Vagina (tissue), 2 donors: ENCODE data around the gene PROSER2. TPM values are rescaled to one million over a fixed set of nuclear protein-coding genes. Genes with fewer than 3 reads are reported as not detected.

ENCODE experiments used
- DNase-seq, 2 donors: peaks; one replicate each; pipeline ENCODE4 v3.0.0-alpha.2; 2017; ENCODE audit errors: extremely low spot score in 2 of 2
- H3K27ac ChIP-seq: fragments of 200-600 bp; sonication (generic); one replicate; pipeline ENCODE4 v1.5.1; 2019
- H3K27me3 ChIP-seq: fragments of 200-600 bp; sonication (generic); one replicate; pipeline ENCODE4 v1.5.1; 2019
- H3K36me3 ChIP-seq, 2 donors: fragments of 200-600 bp; sonication (generic); one replicate each; pipeline ENCODE4 v1.5.1; 2017 to 2019
- H3K4me1 ChIP-seq: fragments of 200-600 bp; sonication (generic); one replicate; pipeline ENCODE4 v1.5.1; 2019
- H3K4me3 ChIP-seq, 2 donors: fragments of 200-600 bp; sonication (generic); 1 replicate in 1 of 2; 2 replicates in 1 of 2; pipeline ENCODE4 v1.5.1; 2016 to 2019
- H3K9me3 ChIP-seq: fragments of 200-600 bp; sonication (generic); one replicate; pipeline ENCODE4 v1.5.1; 2019
- POLR2A ChIP-seq, 2 donors: fragments of 450-650 bp; IDR thresholded peaks; one replicate each; pipeline ENCODE4 v1.6.1; 2017; ENCODE audit warnings: antibody characterized with exemption in 2 of 2, mild to moderate bottlenecking in 2 of 2, moderate library complexity in 2 of 2
- POLR2AphosphoS5 ChIP-seq, 2 donors: sonication (generic); formaldehyde crosslinking; IDR thresholded peaks; one replicate each; pipeline ENCODE4 v1.9.0; 2017; ENCODE audit warnings: antibody characterized with exemption in 2 of 2, mild to moderate bottlenecking in 2 of 2, low read depth in 1 of 2; ENCODE audit not compliant: insufficient read depth in 1 of 2
- intact Hi-C: fragments of 100-400 bp; cut with DNase I; formaldehyde crosslinking; loops from one replicate; pipeline ENCODE4 v1.15.1; 2023
- total RNA-seq: library from RNA; depleted of rRNA; stranded (reverse); fragments of >200 nt; gene quantifications from one replicate; pipeline ENCODE4 v1.2.3, GENCODE V29; 2016
- TF ChIP-seq, protein P1 (sequence below), 3 experiments: fragments of 450-650 bp in 2 of 3; fragments of 200-600 bp in 1 of 3; sonication (generic) in 1 of 3; IDR thresholded peaks; one replicate each; pipeline ENCODE4 v1.5.1; 2017 to 2019; ENCODE audit warnings: antibody characterized with exemption in 3 of 3, mild to moderate bottlenecking in 2 of 3, moderate library complexity in 2 of 3

The PROSER2 gene
- total RNA-seq, 1 donor from 2014 or later, result 8.1 TPM

DNA sequence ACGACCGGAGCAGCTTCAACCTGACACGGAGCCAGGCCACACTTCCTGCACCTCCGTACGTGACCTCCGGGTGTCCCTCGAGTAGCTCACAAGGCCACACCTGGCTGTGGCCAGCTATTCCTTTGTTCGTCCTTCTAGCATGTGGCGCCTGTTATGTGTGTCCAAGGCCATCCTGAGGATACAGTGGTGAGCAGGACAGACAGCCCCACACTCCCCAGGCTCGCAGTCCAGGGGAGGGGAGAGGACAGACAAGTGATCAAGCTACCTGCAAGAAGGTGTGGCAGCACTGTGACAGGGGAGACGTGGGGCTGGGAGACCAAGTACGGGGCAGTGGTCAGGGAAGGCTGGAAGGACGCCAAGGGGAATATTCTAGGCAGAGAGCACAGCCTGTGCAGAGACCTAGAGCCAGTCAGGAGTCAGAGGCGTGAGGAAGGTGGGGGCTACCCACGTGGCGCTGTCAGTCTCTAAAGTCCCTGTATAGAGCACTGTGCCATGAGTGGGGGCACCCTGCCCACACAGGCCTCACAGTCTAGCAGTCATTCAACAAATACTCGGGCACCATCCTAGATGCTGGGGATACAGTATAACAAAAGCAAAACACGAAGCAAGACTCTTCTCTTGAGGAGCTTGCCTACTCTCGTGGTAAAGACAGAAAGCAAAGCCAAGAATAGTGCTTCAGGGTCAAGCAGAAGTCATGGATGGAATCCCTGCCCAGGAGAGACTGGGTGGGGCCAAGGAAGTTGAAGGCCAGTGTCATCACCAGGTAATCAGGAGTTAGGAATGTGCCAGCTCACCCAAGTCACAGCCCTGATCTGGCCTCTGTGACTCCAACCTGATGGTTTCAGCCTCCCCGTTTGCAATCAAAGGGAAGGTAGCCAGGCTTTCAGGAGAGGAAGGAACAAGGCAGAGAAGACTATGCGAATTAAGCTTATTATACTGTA, 58.6 kb downstream of the PROSER2 start:
- Histone ChIP-seq H3K4me1 (no peaks in the 10 kb centered on the region), H3K9me3 (no peaks in the 10 kb centered on the region), H3K36me3 (no peaks in the 10 kb centered on the region), H3K4me3 (no peak overlapping the region), H3K27ac (no peak overlapping the region), H3K27me3 (no peaks in the 10 kb centered on the region)
- DNase-seq, result no peak
- TF ChIP-seq, protein P1, sequence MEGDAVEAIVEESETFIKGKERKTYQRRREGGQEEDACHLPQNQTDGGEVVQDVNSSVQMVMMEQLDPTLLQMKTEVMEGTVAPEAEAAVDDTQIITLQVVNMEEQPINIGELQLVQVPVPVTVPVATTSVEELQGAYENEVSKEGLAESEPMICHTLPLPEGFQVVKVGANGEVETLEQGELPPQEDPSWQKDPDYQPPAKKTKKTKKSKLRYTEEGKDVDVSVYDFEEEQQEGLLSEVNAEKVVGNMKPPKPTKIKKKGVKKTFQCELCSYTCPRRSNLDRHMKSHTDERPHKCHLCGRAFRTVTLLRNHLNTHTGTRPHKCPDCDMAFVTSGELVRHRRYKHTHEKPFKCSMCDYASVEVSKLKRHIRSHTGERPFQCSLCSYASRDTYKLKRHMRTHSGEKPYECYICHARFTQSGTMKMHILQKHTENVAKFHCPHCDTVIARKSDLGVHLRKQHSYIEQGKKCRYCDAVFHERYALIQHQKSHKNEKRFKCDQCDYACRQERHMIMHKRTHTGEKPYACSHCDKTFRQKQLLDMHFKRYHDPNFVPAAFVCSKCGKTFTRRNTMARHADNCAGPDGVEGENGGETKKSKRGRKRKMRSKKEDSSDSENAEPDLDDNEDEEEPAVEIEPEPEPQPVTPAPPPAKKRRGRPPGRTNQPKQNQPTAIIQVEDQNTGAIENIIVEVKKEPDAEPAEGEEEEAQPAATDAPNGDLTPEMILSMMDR (IDR thresholded peaks at IDR 0.05), result no peak
- TF ChIP-seq POLR2AphosphoS5 (IDR thresholded peaks at IDR 0.05; ENCODE audit: insufficient read depth in 1 of 2, low read depth in 1 of 2) (no peak), POLR2A (IDR thresholded peaks at IDR 0.05) (no peak)
- intact Hi-C loops, result no loop called here

DNA sequence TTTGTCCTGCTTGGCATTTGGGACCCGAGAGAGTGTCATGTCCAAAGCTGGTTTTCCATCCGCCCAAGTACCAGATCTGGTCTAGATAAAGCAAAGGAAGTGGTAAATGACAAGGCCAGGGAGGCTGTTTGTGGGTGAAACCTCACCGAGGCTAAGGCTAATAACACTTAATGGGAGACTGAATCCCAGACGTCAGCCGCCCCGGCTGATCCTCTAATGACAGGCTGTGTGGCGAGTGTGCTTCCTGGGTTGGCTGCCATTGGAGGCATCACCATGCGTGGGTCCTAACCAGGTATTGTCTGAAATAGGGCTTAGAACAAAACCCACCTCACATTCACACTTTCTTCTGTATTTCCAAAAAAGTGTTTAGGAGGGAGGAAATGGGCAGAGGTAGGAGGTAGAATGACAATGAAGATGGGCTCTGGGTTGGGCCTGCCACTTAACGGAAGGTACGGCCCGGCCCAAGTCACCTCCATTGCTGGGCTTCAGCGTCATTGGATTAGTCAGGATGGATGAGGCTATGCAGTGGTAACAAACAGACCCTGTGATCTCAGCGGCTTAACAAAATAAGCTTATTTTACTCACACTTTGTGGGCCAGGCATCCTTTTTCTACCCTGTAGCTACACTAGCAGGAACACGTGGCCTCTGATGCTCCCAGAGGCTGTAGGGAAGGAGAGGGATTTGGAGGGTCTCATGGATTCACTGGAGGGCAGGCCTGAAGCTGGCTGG, 59.7 kb downstream of the PROSER2 start:
- no peak for DNase-seq
- Histone ChIP-seq H3K27ac (no peak overlapping the region), H3K9me3 (no peaks in the 10 kb centered on the region), H3K36me3 (no peaks in the 10 kb centered on the region), H3K4me1 (no peaks in the 10 kb centered on the region), H3K27me3 (no peaks in the 10 kb centered on the region), H3K4me3 (no peak overlapping the region)
- TF ChIP-seq, protein P1 (IDR thresholded peaks at IDR 0.05), result no peak
- no peak for TF ChIP-seq POLR2AphosphoS5 (IDR thresholded peaks at IDR 0.05; ENCODE audit: insufficient read depth in 1 of 2, low read depth in 1 of 2)
- TF ChIP-seq POLR2A (IDR thresholded peaks at IDR 0.05), result no peak
- intact Hi-C loops, result no loop called here

DNA sequence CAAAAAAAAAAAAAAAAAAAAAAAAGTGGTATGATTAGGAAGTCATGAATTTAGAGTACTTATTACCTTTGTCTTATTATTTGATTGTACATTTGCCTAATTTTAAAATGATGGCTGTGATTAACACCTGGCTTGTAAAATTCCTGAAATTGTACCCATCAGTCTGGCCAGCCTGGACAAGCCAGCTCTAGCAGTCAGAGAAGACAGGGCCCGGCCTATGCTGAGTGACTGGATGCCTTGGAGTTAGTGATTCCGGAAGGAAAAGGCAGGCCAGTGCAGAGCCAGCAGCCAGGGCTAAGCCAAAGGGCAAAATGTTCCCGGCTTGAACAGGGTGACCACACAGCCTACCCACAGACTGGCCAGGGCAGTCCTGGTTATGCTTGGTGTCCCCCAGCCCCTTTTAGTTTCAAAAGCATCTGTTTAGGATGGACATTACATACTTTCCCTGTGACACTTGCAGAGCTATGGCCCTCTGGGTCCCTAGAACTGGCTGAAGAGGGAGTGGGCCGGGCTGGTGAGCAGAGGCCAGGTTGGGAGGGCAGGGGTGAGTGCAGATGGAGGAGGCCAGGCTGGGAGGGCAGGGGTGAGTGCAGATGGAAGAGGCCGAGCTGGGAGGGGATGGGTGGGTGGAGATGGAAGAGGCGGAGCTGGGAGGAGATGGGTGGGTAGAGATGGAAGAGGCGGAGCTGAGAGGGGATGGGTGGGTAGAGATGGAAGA, 61.7 kb downstream of the PROSER2 start:
- Histone ChIP-seq H3K36me3 (no peaks in the 10 kb centered on the region), H3K4me3 (no peak overlapping the region), H3K27ac (no peak overlapping the region), H3K9me3 (no peaks in the 10 kb centered on the region), H3K4me1 (no peaks in the 10 kb centered on the region), H3K27me3 (no peaks in the 10 kb centered on the region)
- TF ChIP-seq POLR2AphosphoS5 (IDR thresholded peaks at IDR 0.05; ENCODE audit: insufficient read depth in 1 of 2, low read depth in 1 of 2), result peak in 1 of 2 donors; percentile 33
- TF ChIP-seq, protein P1 (IDR thresholded peaks at IDR 0.05), result no peak
- intact Hi-C loops, result no loop called here
- DNase-seq, result no peak

DNA sequence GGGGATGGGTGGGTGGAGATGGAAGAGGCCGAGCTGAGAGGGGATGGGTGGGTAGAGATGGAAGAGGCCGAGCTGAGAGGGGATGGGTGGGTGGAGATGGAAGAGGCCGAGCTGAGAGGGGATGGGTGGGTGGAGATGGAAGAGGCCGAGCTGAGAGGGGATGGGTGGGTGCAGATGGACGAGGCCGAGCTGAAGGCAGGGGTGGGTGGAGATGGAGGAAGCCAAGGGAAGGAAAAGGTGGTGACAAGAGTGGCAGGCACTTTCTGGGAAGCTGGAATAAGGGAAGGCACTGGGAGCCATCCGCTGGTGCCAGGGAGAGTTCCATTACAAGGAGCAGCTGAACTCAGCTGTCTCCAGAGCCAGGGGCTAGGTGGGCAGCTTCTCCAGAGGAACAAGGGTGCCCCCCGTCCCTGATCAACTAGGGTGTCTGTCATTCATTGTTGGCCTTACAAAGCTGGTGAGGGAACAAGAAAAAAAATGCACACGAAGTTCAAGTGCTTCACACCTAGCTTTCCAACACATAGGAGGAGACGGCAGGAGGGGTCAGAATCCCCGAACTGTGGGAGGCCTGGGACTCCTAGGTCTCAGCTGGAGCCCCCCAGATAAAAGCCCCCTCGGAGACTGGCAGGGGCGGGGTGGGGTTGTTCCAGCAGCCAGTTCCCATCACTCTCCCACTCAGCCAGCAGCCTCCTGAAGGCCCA, 62.4 kb downstream of the PROSER2 start:
- Histone ChIP-seq H3K9me3 (no peaks in the 10 kb centered on the region), H3K36me3 (no peaks in the 10 kb centered on the region), H3K27me3 (no peaks in the 10 kb centered on the region), H3K4me3 (no peak overlapping the region), H3K4me1 (no peaks in the 10 kb centered on the region), H3K27ac (no peak overlapping the region)
- no peak for DNase-seq
- TF ChIP-seq, protein P1 (IDR thresholded peaks at IDR 0.05), result no peak
- TF ChIP-seq POLR2AphosphoS5 (IDR thresholded peaks at IDR 0.05; ENCODE audit: insufficient read depth in 1 of 2, low read depth in 1 of 2) (no peak), POLR2A (IDR thresholded peaks at IDR 0.05) (no peak)
- intact Hi-C loops, result no loop called here
